Skeletal muscle satellite cell (primary cell): ENCODE data around the gene CDK16.
"Not testable (repeated sequence)": the region's sequence is repeated elsewhere in the genome, so short reads cannot be mapped to it uniquely, and the experiment has no call there.

Experiments
- H3K27me3 ChIP-seq: 2 replicates; pipeline ENCODE4 v1.7.0; 2013; ENCODE audit warnings: low read length; ENCODE audit not compliant: control insufficient read depth, insufficient read depth
- H3K36me3 ChIP-seq: 2 replicates; pipeline ENCODE4 v1.7.0; 2013; ENCODE audit warnings: mild to moderate bottlenecking, control low read depth, low read length; ENCODE audit not compliant: insufficient read depth
- H3K4me1 ChIP-seq: 2 replicates; pipeline ENCODE4 v1.7.0; 2013; ENCODE audit warnings: low read length; ENCODE audit not compliant: control insufficient read depth, insufficient read depth
- H3K4me2 ChIP-seq: 2 replicates; pipeline ENCODE4 v1.7.0; 2013; ENCODE audit warnings: mild to moderate bottlenecking, low read length
- H3K4me3 ChIP-seq: 2 replicates; pipeline ENCODE4 v1.7.0; 2013; ENCODE audit warnings: low read length
- H3K9ac ChIP-seq: 2 replicates; pipeline ENCODE4 v1.7.0; 2013; ENCODE audit warnings: mild to moderate bottlenecking, low read depth, low read length, moderate library complexity
- H3K9me3 ChIP-seq: replicated peaks from 2 replicates; pipeline ENCODE4 v1.7.0; 2013; ENCODE audit warnings: mild to moderate bottlenecking, control low read depth, low read length

CDK16 gene

DNA sequence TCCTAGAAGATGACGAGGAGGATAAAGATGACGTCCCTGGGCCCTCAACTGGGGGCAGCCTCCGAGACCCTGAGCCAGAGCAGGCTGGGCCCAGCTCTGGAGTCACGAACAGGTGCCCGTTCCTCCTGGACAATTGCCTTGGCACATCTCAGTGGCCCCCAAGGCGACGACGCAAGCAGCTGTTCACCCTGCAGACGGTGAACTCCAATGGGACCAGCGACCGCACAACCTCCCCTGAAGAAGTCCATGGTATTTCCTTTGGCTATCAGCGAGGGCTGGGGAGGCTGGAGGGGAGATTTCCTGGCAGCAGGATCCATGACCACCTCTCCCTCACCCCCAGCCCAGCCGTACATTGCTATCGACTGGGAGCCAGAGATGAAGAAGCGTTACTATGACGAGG, 26.2 kb downstream of the CDK16 start:
- Histone ChIP-seq H3K27me3 (peaks cover 11% of the 10 kb centered on the region), H3K4me3 (no peak overlapping the region), H3K9ac (no peak overlapping the region), H3K36me3 (peaks cover 43% of the 10 kb centered on the region), H3K9me3 (no peaks in the 10 kb centered on the region), H3K4me2 (no peak overlapping the region), H3K4me1 (no peaks in the 10 kb centered on the region)

- H3K4me2 ChIP-seq: no peak overlapping the region
- H3K9ac ChIP-seq: no peak overlapping the region
- H3K9me3 ChIP-seq: no peaks in the 10 kb centered on the region
- H3K4me3 ChIP-seq: no peak overlapping the region
- H3K4me1 ChIP-seq: no peaks in the 10 kb centered on the region
- peaks cover 11% of the 10 kb centered on the region for H3K27me3 ChIP-seq
- H3K36me3 ChIP-seq: peaks cover 38% of the 10 kb centered on the region
These were observed 26.7 kb downstream of the CDK16 start for GRCh38 chrX:47245156-47245555.

DNA sequence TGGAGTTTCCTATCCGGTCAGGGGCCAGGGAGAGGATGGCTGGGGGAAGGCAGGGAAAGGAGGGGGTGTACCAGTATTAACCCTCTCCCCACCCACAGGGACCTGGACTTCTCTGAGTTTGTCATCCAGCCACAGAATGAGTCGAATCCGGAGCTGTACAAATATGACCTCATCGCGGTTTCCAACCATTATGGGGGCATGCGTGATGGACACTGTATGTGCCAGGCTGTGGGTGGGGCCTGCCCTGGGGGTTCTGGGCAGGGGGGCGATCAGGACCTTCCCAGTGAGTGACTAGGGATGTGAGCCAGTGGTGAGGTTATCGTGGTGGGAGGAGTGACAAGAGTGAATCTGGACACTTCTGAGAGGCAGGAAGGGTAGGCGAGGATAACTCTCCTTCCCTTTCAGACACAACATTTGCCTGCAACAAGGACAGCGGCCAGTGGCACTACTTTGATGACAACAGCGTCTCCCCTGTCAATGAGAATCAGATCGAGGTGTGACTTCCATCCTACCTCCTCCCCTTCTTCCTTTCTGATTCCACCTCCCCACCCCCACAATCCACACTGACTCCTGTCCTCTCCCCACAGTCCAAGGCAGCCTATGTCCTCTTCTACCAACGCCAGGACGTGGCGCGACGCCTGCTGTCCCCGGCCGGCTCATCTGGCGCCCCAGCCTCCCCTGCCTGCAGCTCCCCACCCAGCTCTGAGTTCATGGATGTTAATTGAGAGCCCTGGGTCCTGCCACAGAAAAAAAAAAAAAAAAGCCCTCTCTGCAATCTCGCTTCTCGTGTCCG, 28.9 kb downstream of the CDK16 start:
- no peaks in the 10 kb centered on the region for H3K4me1 ChIP-seq
- peaks cover 25% of the 10 kb centered on the region for H3K36me3 ChIP-seq
- no peak overlapping the region for H3K4me3 ChIP-seq
- H3K9me3 ChIP-seq: no peaks in the 10 kb centered on the region
- no peak overlapping the region for H3K9ac ChIP-seq
- no peak overlapping the region for H3K4me2 ChIP-seq
- H3K27me3 ChIP-seq: peaks cover 11% of the 10 kb centered on the region

DNA sequence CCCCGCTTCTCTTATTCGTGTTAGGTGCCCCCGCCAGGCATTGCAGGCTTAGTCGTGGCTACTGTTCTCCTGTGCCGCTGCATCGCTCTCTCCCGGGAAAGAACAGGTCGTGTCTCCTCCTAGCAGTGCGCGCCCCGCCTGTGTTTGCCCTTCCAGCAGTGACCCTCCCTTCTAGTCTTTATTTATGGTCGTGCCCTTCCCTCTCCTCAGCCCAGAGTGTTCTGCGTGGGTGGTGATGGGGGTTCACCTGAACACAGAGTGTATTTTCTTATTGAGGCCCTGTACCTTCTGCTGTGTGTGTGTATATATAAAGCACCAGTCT, 29.5 kb downstream of the CDK16 start:
- no peaks in the 10 kb centered on the region for H3K9me3 ChIP-seq
- peaks cover 11% of the 10 kb centered on the region for H3K27me3 ChIP-seq
- H3K4me1 ChIP-seq: no peaks in the 10 kb centered on the region
- H3K4me3 ChIP-seq: no peak overlapping the region
- peaks cover 22% of the 10 kb centered on the region for H3K36me3 ChIP-seq
- no peak overlapping the region for H3K4me2 ChIP-seq
- H3K9ac ChIP-seq: no peak overlapping the region

DNA sequence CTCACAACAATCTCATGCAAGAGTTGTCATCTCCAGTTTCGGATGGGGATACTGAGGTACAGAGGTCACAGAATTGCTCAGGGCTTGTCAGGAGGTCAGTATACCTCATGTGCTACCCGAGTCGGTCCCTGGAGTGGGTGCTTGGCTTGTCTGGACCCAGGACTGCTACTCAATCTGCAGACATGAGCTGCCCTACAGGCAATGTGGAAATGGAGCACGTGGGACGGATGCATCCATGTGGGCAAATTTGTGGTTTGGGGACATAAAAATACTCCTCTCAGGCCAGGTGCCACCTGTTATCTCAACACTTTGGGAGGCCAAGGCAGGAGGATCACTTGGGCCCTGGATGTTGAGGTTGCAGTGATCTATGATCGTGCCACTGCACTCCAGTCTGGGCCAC, 30.1 kb downstream of the CDK16 start:
- no peak overlapping the region for H3K9ac ChIP-seq
- no peak overlapping the region for H3K4me3 ChIP-seq
- no peaks in the 10 kb centered on the region for H3K9me3 ChIP-seq
- H3K36me3 ChIP-seq: peaks cover 22% of the 10 kb centered on the region
- H3K27me3 ChIP-seq: peaks cover 11% of the 10 kb centered on the region
- H3K4me1 ChIP-seq: no peaks in the 10 kb centered on the region
- no peak overlapping the region for H3K4me2 ChIP-seq

GRCh38 chrX:47250017-47250347, 31.5 kb downstream of the CDK16 start:
- peaks cover 11% of the 10 kb centered on the region for H3K27me3 ChIP-seq
- H3K9ac ChIP-seq: no peak overlapping the region
- no peaks in the 10 kb centered on the region for H3K9me3 ChIP-seq
- no peak overlapping the region for H3K4me3 ChIP-seq
- peaks cover 15% of the 10 kb centered on the region for H3K36me3 ChIP-seq
- H3K4me1 ChIP-seq: no peaks in the 10 kb centered on the region
- no peak overlapping the region for H3K4me2 ChIP-seq

DNA sequence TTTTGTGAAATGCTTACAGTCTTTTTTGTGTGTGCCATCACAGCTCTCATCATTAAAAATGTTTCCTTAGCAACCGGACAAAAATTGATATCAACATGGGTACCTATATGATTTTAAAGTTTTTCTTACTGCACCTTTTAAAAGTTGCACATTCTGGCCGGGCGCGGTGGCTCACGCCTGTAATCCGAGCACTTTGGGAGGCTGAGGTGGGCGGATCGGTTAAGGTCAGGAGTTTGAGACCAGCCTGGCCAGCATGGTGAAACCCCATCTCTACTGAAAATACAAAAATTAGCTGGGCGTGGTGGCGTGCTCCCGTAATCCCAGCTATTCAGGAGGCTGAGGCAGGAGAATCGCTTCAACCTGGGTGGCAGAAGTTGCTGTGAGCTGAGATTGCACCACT, 39.1 kb downstream of the CDK16 start:
- H3K36me3 ChIP-seq, H3K4me1 ChIP-seq, H3K4me2 ChIP-seq, H3K9ac ChIP-seq, H3K9me3 ChIP-seq, H3K4me3 ChIP-seq: not testable (repeated sequence)
- peaks cover 19% of the 10 kb centered on the region for H3K27me3 ChIP-seq

- no peak overlapping the region for H3K9ac ChIP-seq
- H3K36me3 ChIP-seq: no peaks in the 10 kb centered on the region
These were observed 46.1 kb downstream of the CDK16 start for GRCh38 chrX:47264483-47265173.

DNA sequence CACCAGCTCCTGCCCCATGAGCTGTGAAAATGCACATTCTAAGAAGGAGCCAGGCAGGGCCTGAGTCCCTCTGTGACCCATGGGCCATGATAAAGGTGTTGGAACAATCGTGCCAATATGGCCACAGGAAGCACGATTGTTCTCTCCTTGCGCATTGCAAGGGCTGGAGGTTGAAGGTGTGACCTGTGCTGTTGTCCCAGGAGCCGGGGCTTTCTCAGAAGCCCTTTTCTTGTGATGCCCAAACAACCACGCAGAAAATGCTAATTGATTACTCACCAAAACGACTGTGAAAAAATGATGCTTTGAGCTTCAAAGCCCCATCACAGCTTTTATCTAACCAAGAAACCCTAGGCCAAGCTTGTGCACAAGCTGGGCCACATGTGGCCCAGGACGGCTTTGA, 48.2 kb downstream of the CDK16 start:
- Histone ChIP-seq H3K36me3 (no peaks in the 10 kb centered on the region), H3K9ac (no peak overlapping the region)

More at GRCh38 chrX:47264483-47265173, 46.1 kb downstream of the CDK16 start:
- Histone ChIP-seq H3K4me3 (no peak overlapping the region), H3K4me1 (peaks cover 5% of the 10 kb centered on the region), H3K9me3 (no peaks in the 10 kb centered on the region), H3K4me2 (no peak overlapping the region), H3K27me3 (peaks cover 17% of the 10 kb centered on the region)

GRCh38 chrX:47272013-47272408, 53.5 kb downstream of the CDK16 start:
- Histone ChIP-seq H3K4me2 (no peak overlapping the region), H3K9me3 (no peaks in the 10 kb centered on the region), H3K27me3 (no peaks in the 10 kb centered on the region), H3K4me3 (no peak overlapping the region), H3K9ac (no peak overlapping the region), H3K4me1 (no peaks in the 10 kb centered on the region), H3K36me3 (no peaks in the 10 kb centered on the region)

More for the DNA sequence above, 48.2 kb downstream of the CDK16 start:
- no peak overlapping the region for H3K4me3 ChIP-seq
- no peaks in the 10 kb centered on the region for H3K9me3 ChIP-seq
- peaks cover 5% of the 10 kb centered on the region for H3K4me1 ChIP-seq
- peaks cover 13% of the 10 kb centered on the region for H3K27me3 ChIP-seq
- no peak overlapping the region for H3K4me2 ChIP-seq

DNA sequence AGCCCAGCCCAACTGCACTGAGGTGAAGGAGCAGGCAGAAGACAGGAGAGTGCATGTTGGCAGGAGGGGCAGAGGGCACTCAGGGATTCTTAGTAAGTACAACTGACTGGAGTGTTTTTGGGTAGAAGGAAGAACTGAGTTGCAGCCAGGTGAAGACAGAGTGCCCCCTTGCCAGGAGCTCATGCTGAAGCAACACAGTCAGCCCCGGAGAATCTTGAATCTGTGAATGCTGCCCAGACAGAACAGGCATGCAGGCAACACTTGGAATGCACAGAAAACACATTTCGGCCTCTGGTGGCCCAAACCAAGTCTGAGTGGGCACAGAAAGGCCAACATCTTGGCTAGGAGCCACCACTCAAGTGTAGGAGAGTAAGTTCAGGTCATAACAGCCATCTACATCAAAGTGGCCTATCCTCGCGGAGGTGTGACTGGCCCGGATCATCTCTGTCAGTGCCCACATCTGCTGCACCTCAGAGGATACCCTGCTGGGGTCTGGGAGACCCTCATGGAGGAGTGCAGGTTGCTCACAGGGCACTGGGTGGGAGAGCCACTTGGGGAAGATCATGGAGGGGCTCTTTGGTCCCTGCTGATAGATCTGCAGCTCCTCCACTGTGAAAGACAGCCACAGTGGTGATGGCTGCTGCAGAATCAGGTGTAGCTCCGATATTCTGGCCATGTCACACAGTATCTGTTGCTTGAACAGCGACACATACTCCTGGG, 54.7 kb downstream of the CDK16 start:
- Histone ChIP-seq H3K4me2 (no peak overlapping the region), H3K4me3 (no peak overlapping the region)

More for the DNA sequence above, 54.7 kb downstream of the CDK16 start:
- no peaks in the 10 kb centered on the region for H3K36me3 ChIP-seq
- H3K4me1 ChIP-seq: no peaks in the 10 kb centered on the region
- H3K9me3 ChIP-seq: no peaks in the 10 kb centered on the region
- H3K27me3 ChIP-seq: no peaks in the 10 kb centered on the region
- no peak overlapping the region for H3K9ac ChIP-seq
